Skeletal muscle tissue (tissue), 5 donors: ENCODE measurements around the gene KRTAP21-2. TPM values are rescaled to one million over a fixed set of nuclear protein-coding genes. Genes with fewer than 3 reads are reported as not detected.

ENCODE experiments used
- H3K27ac ChIP-seq: one replicate; pipeline ENCODE4 v1.7.0; 2013; ENCODE audit warnings: mild to moderate bottlenecking, low read depth, low read length, inconsistent platforms
- H3K27me3 ChIP-seq, 3 donors: one replicate each; pipeline ENCODE4 v1.7.0; 2013; ENCODE audit warnings: low read length in 3 of 3; ENCODE audit not compliant: control insufficient read depth in 3 of 3, insufficient read depth in 3 of 3
- H3K36me3 ChIP-seq, 3 donors: one replicate each; pipeline ENCODE4 v1.7.0; 2013; ENCODE audit warnings: low read length in 3 of 3; ENCODE audit not compliant: control insufficient read depth in 3 of 3, insufficient read depth in 3 of 3
- H3K4me1 ChIP-seq, 3 donors: one replicate each; pipeline ENCODE4 v1.7.0; 2013; ENCODE audit warnings: low read length in 3 of 3, mild to moderate bottlenecking in 3 of 3; ENCODE audit not compliant: control insufficient read depth in 3 of 3, insufficient read depth in 3 of 3
- H3K4me3 ChIP-seq, 3 donors: one replicate each; pipeline ENCODE4 v1.7.0; 2013; ENCODE audit warnings: low read length in 3 of 3
- H3K9ac ChIP-seq, 3 donors: one replicate each; pipeline ENCODE4 v1.7.0; 2013; ENCODE audit warnings: low read length in 3 of 3, mild to moderate bottlenecking in 3 of 3, moderate library complexity in 2 of 3, low read depth in 1 of 3
- H3K9me3 ChIP-seq, 3 donors: one replicate each; pipeline ENCODE4 v1.7.0; 2013; ENCODE audit warnings: low read length in 3 of 3; ENCODE audit not compliant: control insufficient read depth in 3 of 3
- small RNA-seq: library from RNA; depleted of rRNA; stranded (forward); fragments of <200 nt; gene quantifications from one replicate; pipeline ENCODE3, GENCODE V24; 2014
- total RNA-seq: library from RNA; depleted of rRNA; stranded (reverse); fragments of >200 nt; gene quantifications from one replicate; pipeline ENCODE4 v1.2.3, GENCODE V29; 2014
- donor health status: Osteomylitis.

KRTAP21-2 gene
- total RNA-seq, 1 donor from 2014 or later = not detected

- Histone ChIP-seq H3K4me3 (no peak overlapping the region), H3K9ac (no peak overlapping the region), H3K36me3 (no peaks in the 10 kb centered on the region), H3K4me1 (no peaks in the 10 kb centered on the region), H3K9me3 (no peaks in the 10 kb centered on the region), H3K27me3 (no peaks in the 10 kb centered on the region), H3K27ac (no peak overlapping the region)
Measured at GRCh38 chr21:30719401-30719800, 27.7 kb downstream of the KRTAP21-2 start.

- H3K4me3 ChIP-seq = no peak within 1 kb of the TSS
- no peaks in the 10 kb centered on the region for H3K27me3 ChIP-seq
- no peaks in the 10 kb centered on the region for H3K36me3 ChIP-seq
- no peak within 1 kb of the TSS for H3K27ac ChIP-seq
- no peaks in the 10 kb centered on the region for H3K4me1 ChIP-seq
- no peak within 1 kb of the TSS for H3K9ac ChIP-seq
- H3K9me3 ChIP-seq = no peaks in the 10 kb centered on the region
Measured at GRCh38 chr21:30718239-30718909, 28.7 kb downstream of the KRTAP21-2 start, which contains the start of gene KRTAP21-3. KRTAP21-3 (minus strand) TSS chr21:30718777; CDS start chr21:30718759, 18 bp downstream.

- H3K4me3 ChIP-seq = no peak overlapping the region
- H3K27me3 ChIP-seq = no peaks in the 10 kb centered on the region
- H3K9ac ChIP-seq = no peak overlapping the region
- H3K9me3 ChIP-seq = no peaks in the 10 kb centered on the region
- H3K27ac ChIP-seq = no peak overlapping the region
- no peaks in the 10 kb centered on the region for H3K36me3 ChIP-seq
- H3K4me1 ChIP-seq = no peaks in the 10 kb centered on the region
Measured at GRCh38 chr21:30717105-30717504, 30.0 kb downstream of the KRTAP21-2 start.

GRCh38 chr21:30714946-30715345 is 32.1 kb downstream of the KRTAP21-2 start:
- H3K27ac ChIP-seq = no peak overlapping the region
- no peaks in the 10 kb centered on the region for H3K4me1 ChIP-seq
- no peaks in the 10 kb centered on the region for H3K9me3 ChIP-seq
- no peaks in the 10 kb centered on the region for H3K36me3 ChIP-seq
- no peak overlapping the region for H3K9ac ChIP-seq
- no peak overlapping the region for H3K4me3 ChIP-seq
- H3K27me3 ChIP-seq = no peaks in the 10 kb centered on the region

GRCh38 chr21:30714456-30714855 is 32.6 kb downstream of the KRTAP21-2 start:
- Histone ChIP-seq H3K36me3 (no peaks in the 10 kb centered on the region), H3K4me3 (no peak overlapping the region), H3K27me3 (no peaks in the 10 kb centered on the region)

GRCh38 chr21:30713766-30714165 is 33.3 kb downstream of the KRTAP21-2 start:
- no peaks in the 10 kb centered on the region for H3K36me3 ChIP-seq
- no peaks in the 10 kb centered on the region for H3K9me3 ChIP-seq
- no peak overlapping the region for H3K27ac ChIP-seq
- H3K27me3 ChIP-seq = no peaks in the 10 kb centered on the region
- no peak overlapping the region for H3K4me3 ChIP-seq
- H3K9ac ChIP-seq = no peak overlapping the region
- H3K4me1 ChIP-seq = no peaks in the 10 kb centered on the region

More at GRCh38 chr21:30714456-30714855, 32.6 kb downstream of the KRTAP21-2 start:
- H3K4me1 ChIP-seq = no peaks in the 10 kb centered on the region
- no peak overlapping the region for H3K9ac ChIP-seq
- H3K9me3 ChIP-seq = no peaks in the 10 kb centered on the region
- H3K27ac ChIP-seq = no peak overlapping the region

GRCh38 chr21:30710499-30710898 is 36.6 kb downstream of the KRTAP21-2 start:
- H3K4me3 ChIP-seq = no peak overlapping the region
- no peaks in the 10 kb centered on the region for H3K36me3 ChIP-seq
- no peak overlapping the region for H3K9ac ChIP-seq
- H3K9me3 ChIP-seq = no peaks in the 10 kb centered on the region
- no peaks in the 10 kb centered on the region for H3K4me1 ChIP-seq
- H3K27ac ChIP-seq = no peak overlapping the region
- no peaks in the 10 kb centered on the region for H3K27me3 ChIP-seq

- Histone ChIP-seq H3K9ac (no peak overlapping the region), H3K9me3 (no peaks in the 10 kb centered on the region), H3K4me3 (no peak overlapping the region), H3K36me3 (no peaks in the 10 kb centered on the region), H3K27me3 (no peaks in the 10 kb centered on the region), H3K27ac (no peak overlapping the region), H3K4me1 (no peaks in the 10 kb centered on the region)
Measured at GRCh38 chr21:30707409-30707808, 39.6 kb downstream of the KRTAP21-2 start.

Small RNAs within 50 kb of the gene (small RNA-seq; reads per million reads assigned to genes)
- gene AP000244.1 (not detected), gene KRTAP21-3 (not detected)

Other genes with a start within 250 kb of the KRTAP21-2 start
- gene KRTAP19-5, start 245.1 kb downstream of the KRTAP21-2 start, total RNA-seq = not detected
- not detected for gene KRTAP19-6, start 205.4 kb downstream of the KRTAP21-2 start, total RNA-seq
- not detected for gene KRTAP19-7, start 185.9 kb downstream of the KRTAP21-2 start, total RNA-seq
- not detected for gene KRTAP22-2, start 156.9 kb downstream of the KRTAP21-2 start, total RNA-seq
- not detected for gene KRTAP6-3, start 154.8 kb downstream of the KRTAP21-2 start, total RNA-seq
- not detected for gene KRTAP6-2, start 148.4 kb downstream of the KRTAP21-2 start, total RNA-seq
- not detected for gene KRTAP22-1, start 146.2 kb downstream of the KRTAP21-2 start, total RNA-seq
- gene KRTAP6-1, start 133.3 kb downstream of the KRTAP21-2 start, total RNA-seq = not detected
- not detected for gene KRTAP20-1, start 130.8 kb downstream of the KRTAP21-2 start, total RNA-seq
- gene KRTAP20-4, start 126.6 kb downstream of the KRTAP21-2 start, total RNA-seq = not detected
- not detected for gene KRTAP20-2, start 112.1 kb downstream of the KRTAP21-2 start, total RNA-seq
- gene KRTAP20-3, start 104.4 kb downstream of the KRTAP21-2 start, total RNA-seq = not detected
- gene KRTAP21-3, start 28.5 kb downstream of the KRTAP21-2 start, total RNA-seq = not detected
- not detected for gene KRTAP21-1, start 8.2 kb upstream of the KRTAP21-2 start, total RNA-seq
- gene KRTAP8-1, start 66.0 kb upstream of the KRTAP21-2 start, total RNA-seq = not detected
- gene KRTAP7-1, start 82.5 kb upstream of the KRTAP21-2 start, total RNA-seq = not detected
- gene KRTAP11-1, start 134.3 kb upstream of the KRTAP21-2 start, total RNA-seq = not detected